Tibial nerve (tissue), 4 donors: Measurements from ENCODE around the gene ARHGAP33. TPM values are rescaled to one million over a fixed set of nuclear protein-coding genes. Genes with fewer than 3 reads are reported as not detected.

ENCODE experiments used
- DNase-seq, 2 donors: peaks; one replicate each; pipeline ENCODE4 v3.0.0-alpha.2; 2019; ENCODE audit warnings: low spot score in 2 of 2
- H3K27ac ChIP-seq, 4 donors: fragments of 200-600 bp; sonication (generic) in 3 of 4; one replicate each; pipeline ENCODE4 v1.5.1; 2017 to 2019; ENCODE audit warnings: mild to moderate bottlenecking in 1 of 4
- H3K27me3 ChIP-seq, 2 donors: fragments of 200-600 bp; sonication (generic) in 1 of 2; one replicate each; pipeline versions ENCODE4 v1.5.1 to v1.6.0; 2017 to 2019
- H3K36me3 ChIP-seq, 3 donors: fragments of 200-600 bp; sonication (generic); one replicate each; pipeline ENCODE4 v1.5.1; 2018 to 2019
- H3K4me1 ChIP-seq, 4 donors: fragments of 200-600 bp; sonication (generic) in 3 of 4; one replicate each; pipeline ENCODE4 v1.5.1; 2017 to 2019
- H3K4me3 ChIP-seq, 4 donors: fragments of 200-600 bp; sonication (generic) in 3 of 4; one replicate each; pipeline ENCODE4 v1.5.1; 2017 to 2019; ENCODE audit warnings: mild to moderate bottlenecking in 1 of 4, moderate library complexity in 1 of 4
- H3K9me3 ChIP-seq, 4 donors: fragments of 200-600 bp; sonication (generic) in 3 of 4; one replicate each; pipeline ENCODE4 v1.5.1; 2017 to 2019
- CTCF ChIP-seq, 5 experiments: fragments of 200-600 bp in 3 of 5; fragments of 450-650 bp in 2 of 5; sonication (generic) in 3 of 5; IDR thresholded peaks; one replicate each; pipeline ENCODE4 v1.5.1; 2016 to 2019; ENCODE audit warnings: antibody characterized with exemption in 5 of 5, mild to moderate bottlenecking in 3 of 5, moderate library complexity in 2 of 5
- EP300 ChIP-seq, 2 donors: sonication (generic); formaldehyde crosslinking; IDR thresholded peaks; one replicate each; pipeline ENCODE4 v1.6.1; 2017; ENCODE audit warnings: antibody characterized with exemption in 2 of 2, mild to moderate bottlenecking in 1 of 2
- POLR2A ChIP-seq, 2 donors: fragments of 450-650 bp; IDR thresholded peaks; one replicate each; pipeline ENCODE4 v1.6.1; 2017; ENCODE audit warnings: antibody characterized with exemption in 2 of 2, mild to moderate bottlenecking in 2 of 2, moderate library complexity in 2 of 2
- WGBS, 2 donors: methylation state at CpG; one replicate each; pipeline ENCODE4 v1.1.5; 2018; 5-methylcytosine and 5-hydroxymethylcytosine counted together
- total RNA-seq, 4 donors: library from RNA; depleted of rRNA; stranded (reverse); fragments of >200 nt; gene quantifications; one replicate each; pipeline ENCODE4 v1.1.0, GENCODE V29; 2016

The ARHGAP33 gene
- total RNA-seq, 4 donors from 2014 or later: 6.6 to 46.8 (median 26.1) TPM

GRCh38 chr19:35785339-35785627 lies 9.9 kb downstream of the ARHGAP33 start:
- H3K27me3 ChIP-seq: no peaks in the 10 kb centered on the region
- DNase-seq: no peak
- no peak for TF ChIP-seq POLR2A (IDR thresholded peaks at IDR 0.05)
- no peak for TF ChIP-seq EP300 (IDR thresholded peaks at IDR 0.05)
- no peak for TF ChIP-seq CTCF (IDR thresholded peaks at IDR 0.05)
- H3K36me3 ChIP-seq: peaks cover 0 to 81% (median 0%) of the 10 kb centered on the region in 3 donors
- no peak overlapping the region for H3K27ac ChIP-seq
- H3K4me1 ChIP-seq: no peaks in the 10 kb centered on the region
- WGBS, 2 donors: 84 to 96% methylated on average over 9 to 10 of the region's 10 CpGs
- H3K9me3 ChIP-seq: no peaks in the 10 kb centered on the region
- no peak overlapping the region for H3K4me3 ChIP-seq

- DNase-seq: no peak
- 85% methylated on average over 26 to 31 of the region's 31 CpGs for WGBS, 2 donors
- Histone ChIP-seq H3K27me3 (no peaks in the 10 kb centered on the region), H3K27ac (no peak overlapping the region), H3K36me3 (peaks cover 0 to 69% (median 0%) of the 10 kb centered on the region in 3 donors), H3K9me3 (no peaks in the 10 kb centered on the region), H3K4me3 (no peak overlapping the region), H3K4me1 (no peaks in the 10 kb centered on the region)
- no peak for TF ChIP-seq EP300 (IDR thresholded peaks at IDR 0.05)
- no peak for TF ChIP-seq CTCF (IDR thresholded peaks at IDR 0.05)
- no peak for TF ChIP-seq POLR2A (IDR thresholded peaks at IDR 0.05)
Measured at GRCh38 chr19:35786299-35787160, 11.2 kb downstream of the ARHGAP33 start.

GRCh38 chr19:35787227-35787799 lies 11.9 kb downstream of the ARHGAP33 start:
- DNase-seq: no peak
- Histone ChIP-seq H3K27me3 (no peaks in the 10 kb centered on the region), H3K9me3 (no peaks in the 10 kb centered on the region), H3K36me3 (peaks cover 0 to 61% (median 0%) of the 10 kb centered on the region in 3 donors), H3K27ac (no peak overlapping the region), H3K4me1 (no peaks in the 10 kb centered on the region), H3K4me3 (no peak overlapping the region)
- WGBS, 2 donors: 89 to 94% methylated on average over 9 to 14 of the region's 15 CpGs
- TF ChIP-seq CTCF (IDR thresholded peaks at IDR 0.05) (no peak), POLR2A (IDR thresholded peaks at IDR 0.05) (no peak), EP300 (IDR thresholded peaks at IDR 0.05) (no peak)

- 72 to 75% methylated on average over 12 of the region's 12 CpGs for whole genome bisulfite sequencing, 2 donors
Measured at GRCh38 chr19:35788205-35788960, 13.0 kb downstream of the ARHGAP33 start.

More at GRCh38 chr19:35788205-35788960, 13.0 kb downstream of the ARHGAP33 start:
- H3K9me3 ChIP-seq: no peaks in the 10 kb centered on the region
- H3K4me3 ChIP-seq: no peak overlapping the region
- H3K27ac ChIP-seq: no peak overlapping the region
- no peaks in the 10 kb centered on the region for H3K27me3 ChIP-seq
- peaks cover 0 to 50% (median 0%) of the 10 kb centered on the region in 3 donors for H3K36me3 ChIP-seq
- TF ChIP-seq POLR2A (IDR thresholded peaks at IDR 0.05) (no peak), CTCF (IDR thresholded peaks at IDR 0.05) (no peak), EP300 (IDR thresholded peaks at IDR 0.05) (no peak)
- H3K4me1 ChIP-seq: no peaks in the 10 kb centered on the region
- no peak for DNase-seq
